Stimulated activated CD8-positive, alpha-beta memory T cell treated with anti-CD3 and anti-CD28 coated beads, Interleukin-15, amount 100 ng/mL, for 1 hour (primary cell): ENCODE results near the gene MANEA.
"Not testable (repeated sequence)": the region's sequence is repeated elsewhere in the genome, so short reads cannot be mapped to it uniquely, and the experiment has no call there.

ENCODE experiments used
- DNase-seq: peaks from one replicate; pipeline ENCODE4 v3.0.0-alpha.2; 2020; ENCODE audit warnings: low read depth

Gene MANEA

DNA sequence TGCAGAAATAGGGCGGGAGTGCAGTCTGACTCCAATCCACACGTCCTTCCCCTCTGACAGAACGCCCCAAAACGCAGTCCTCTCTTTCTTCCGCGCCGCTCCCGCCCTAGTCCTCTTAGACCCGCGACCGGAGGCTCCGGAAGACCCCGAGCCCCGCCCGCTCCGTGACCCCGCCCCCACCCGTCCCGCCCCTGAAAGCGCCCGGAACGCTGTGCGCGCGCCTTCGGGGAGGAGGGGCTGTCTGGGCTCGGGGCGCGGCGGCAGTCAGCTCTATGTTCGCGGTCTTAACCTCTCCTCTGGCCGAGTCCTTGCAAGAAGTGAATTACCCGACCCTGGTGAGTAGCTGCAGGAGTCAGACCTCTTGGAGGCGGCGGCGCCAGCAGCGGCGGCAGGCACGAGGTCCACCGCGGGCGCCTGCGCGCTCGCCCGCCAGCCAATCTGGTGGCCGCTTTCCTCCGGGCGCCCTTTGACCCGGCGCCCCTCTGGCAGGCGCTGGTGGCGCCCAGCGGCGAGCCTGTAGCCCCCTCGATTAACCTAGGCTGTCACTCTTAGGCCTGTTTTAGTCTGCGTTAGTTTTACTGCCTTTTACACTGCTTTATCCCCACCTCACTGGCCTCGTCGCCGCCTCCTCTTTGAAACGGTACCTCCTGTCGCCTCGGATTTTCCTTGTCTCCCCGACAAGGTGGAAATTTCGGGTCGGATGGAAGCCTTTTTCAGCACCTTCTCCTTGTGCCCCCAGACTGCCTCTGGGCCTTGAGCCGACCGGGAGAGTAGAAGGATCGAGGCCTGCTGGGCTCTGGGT, at the start of gene MANEA:
Gene MANEA, plus strand, starts transcription at position 232 of the 802 bp plus-strand sequence. CDS start 8,905 bp downstream, outside the sequence.
- peak; percentile 62 for DNase-seq

- no peak for DNase-seq
These were observed 47.6 kb upstream of the MANEA start for GRCh38 chr6:95529762-95530161.

DNA sequence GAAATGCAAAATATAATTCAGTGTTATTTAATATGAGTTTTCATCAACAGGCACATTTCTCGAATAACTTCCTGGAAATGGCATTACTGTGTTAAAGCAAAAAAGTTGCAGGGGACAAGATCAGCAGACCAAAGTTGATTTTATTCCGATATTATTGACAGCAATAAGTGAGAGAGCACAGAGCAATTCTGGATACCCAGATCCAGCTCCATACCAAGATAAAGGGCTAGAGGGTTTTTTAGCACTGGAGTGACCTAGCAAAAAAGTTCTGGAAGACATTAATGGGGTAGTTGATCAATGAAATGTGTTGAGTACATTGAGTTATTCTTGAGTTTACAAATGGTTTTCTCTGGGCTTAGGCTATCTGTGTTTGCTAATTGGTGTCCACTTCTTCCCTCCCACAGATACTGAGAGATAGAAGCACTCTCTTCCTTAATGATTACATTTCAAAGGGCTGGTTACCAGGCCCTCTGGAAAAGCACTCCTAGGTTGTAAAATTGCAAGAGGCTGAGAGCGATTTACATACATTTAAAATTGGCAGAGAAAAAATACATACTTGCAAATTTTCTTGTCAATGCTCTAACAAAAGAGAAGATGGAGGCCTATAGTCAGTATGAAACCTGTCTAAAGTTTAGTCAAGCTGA, 47.0 kb upstream of the MANEA start:
- no peak for DNase-seq

DNA sequence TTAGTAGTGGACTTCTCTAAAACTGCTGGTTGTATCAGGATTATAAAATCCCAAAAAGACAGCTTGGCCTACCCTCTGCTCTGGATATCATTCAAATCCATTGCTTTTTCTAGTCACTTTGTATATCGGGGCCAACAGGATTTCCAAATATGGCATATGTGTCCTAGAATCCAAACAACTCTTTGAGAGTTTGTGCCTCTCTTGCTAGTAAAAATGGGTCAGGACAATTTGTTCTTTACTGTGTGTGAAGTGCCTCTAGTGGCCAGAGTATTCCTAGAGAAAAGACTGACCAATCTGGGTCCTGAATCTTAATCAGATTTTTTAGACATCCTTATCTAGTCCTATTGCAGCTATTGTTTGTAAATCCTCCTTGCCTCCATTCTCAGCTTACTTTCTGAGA, 33.5 kb upstream of the MANEA start:
- no peak for DNase-seq

DNA sequence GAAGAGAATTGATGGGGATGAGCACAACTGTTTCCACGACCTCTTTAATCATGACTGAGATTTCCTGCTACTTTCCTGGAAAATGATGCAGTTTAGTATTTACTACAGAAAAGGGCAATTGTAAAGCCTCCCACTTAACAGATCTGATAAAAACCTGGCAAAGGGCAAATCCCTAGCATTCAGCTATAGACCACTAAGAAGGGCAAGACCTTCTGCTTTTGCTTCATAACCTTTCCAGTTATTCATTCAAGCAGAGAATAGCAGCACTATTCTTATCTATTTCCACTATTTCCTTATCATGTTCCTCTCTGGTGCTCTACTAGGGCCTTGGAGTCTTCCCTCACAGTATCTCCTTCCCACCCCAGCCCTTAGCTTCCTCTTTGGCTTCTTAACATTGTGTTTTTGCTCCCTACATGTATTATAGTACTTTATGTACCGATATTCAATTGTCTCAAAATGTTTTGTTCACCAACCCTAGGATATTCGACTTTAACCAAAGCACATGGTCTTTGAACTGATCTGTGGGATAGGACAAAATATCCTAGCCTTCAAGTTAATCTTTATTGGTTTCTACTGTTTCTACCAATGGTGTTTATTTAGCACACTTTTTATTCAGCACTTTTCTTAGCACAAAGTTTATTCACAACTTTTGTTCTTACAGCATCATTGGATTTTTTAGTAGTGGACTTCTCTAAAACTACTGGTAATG, 32.7 kb upstream of the MANEA start:
- no peak for DNase-seq

DNA sequence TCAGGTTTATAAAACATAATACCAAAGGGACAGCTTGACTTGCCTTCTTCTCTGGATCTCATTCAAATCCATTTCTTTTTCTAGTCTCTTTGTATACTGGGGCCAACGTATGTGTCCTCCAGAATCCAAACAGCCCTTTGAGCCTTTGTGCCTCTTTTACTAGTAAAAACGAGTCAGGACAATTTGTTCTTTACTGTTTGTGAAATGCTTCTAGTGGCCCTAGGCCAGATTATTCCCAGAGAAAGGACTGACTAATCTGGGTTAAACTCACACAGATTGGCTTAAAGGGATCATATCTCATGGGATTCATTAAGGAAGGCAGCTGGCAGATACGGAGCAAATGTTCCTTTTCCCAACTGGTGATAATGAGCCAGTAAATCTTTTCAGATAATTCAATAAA, 32.1 kb upstream of the MANEA start:
- DNase-seq = no peak

DNA sequence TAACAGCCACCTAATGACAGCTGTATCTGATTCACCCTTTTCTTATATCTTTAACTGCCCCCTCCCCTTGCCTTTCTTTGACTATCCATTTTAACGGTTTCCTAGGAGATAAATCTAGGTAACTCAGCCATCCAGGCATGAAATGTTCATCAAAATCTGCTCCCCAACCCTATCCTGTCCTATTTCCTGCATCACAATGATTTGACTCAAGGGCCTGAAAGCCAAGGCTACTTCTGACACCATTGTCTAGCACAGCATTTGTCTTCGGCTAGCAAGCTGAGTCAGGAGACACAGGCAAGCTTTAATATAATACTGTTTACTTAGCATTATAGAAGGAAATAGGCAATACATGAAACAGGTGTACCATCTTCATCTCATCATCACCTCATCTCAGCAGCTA, 31.6 kb upstream of the MANEA start:
- DNase-seq = no peak

GRCh38 chr6:95546148-95546547, 31.2 kb upstream of the MANEA start:
- no peak for DNase-seq

GRCh38 chr6:95547043-95547442, 30.3 kb upstream of the MANEA start:
- DNase-seq = no peak

DNA sequence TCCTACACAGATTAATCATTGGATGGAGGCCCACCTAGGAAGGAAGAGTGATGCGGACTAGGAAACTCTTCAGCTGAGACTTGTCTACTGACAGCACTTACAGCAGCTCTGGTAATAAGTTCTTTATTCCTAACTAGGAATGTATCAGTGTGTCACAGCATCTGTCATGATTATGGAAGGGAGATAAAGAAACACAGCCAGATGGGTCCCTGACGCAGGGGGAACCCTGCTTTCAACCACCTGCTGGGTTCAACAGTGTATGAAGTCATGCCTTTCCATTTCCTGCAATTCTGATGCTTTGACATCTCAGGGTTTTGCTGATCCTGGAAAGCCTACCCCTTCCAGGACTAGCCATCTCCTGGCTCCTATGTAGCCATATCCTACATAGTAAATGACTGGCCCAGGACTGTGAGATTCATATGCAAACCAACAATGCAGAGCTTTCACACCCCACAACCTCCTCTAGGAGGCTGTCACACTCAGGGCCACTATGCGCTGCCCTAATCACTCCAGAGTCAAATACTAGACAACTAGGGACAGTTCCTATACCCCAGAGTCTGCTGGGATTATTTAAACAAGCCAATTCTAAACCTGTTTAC, 29.0 kb upstream of the MANEA start:
- no peak for DNase-seq

GRCh38 chr6:95551678-95552324, 25.5 kb upstream of the MANEA start:
- DNase-seq = no peak

- DNase-seq = no peak
These were observed 23.5 kb upstream of the MANEA start for GRCh38 chr6:95553880-95554279.

DNA sequence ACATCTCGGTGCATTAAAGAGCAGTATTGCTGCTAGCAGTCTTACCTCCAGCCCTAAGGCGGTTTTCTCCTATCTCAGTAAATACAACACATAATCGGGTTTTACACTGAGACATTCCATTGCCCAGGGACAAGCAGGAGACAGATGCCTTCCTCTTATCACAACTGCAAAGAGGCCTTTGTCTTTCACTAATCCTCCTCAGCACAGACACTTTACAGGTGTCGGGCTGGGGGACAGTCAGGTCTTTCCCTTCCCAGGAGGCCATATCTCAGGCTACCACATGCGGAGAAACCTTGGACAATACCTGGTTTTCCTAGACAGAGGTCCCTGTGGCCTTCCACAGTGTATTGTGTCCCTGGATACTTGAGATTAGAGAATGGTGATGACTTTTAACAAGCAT, 16.4 kb upstream of the MANEA start:
- DNase-seq = not testable (repeated sequence)

- no peak for DNase-seq
These were observed 7.8 kb upstream of the MANEA start for GRCh38 chr6:95569560-95569959.

DNA sequence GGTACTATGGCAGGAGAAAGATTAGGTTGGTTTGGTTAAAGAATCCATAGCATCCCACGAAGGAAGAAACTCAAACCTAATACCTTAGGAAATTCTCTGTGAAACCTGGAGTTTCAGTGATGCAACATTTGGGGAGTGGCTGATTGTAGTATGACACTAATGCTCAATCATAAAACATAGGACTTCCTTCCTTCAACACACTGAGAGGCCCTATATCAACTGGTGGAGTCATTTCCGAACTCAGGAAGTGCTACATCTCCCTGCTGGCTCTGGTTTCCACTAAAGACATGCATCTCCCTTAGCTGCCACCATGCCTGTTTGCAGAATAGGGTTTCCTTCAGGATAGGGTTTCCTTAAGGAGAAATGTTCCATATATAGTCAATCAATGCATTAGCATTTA, 5.2 kb upstream of the MANEA start:
- no peak for DNase-seq

GRCh38 chr6:95574811-95575210, 2.5 kb upstream of the MANEA start:
- DNase-seq = no peak

DNA sequence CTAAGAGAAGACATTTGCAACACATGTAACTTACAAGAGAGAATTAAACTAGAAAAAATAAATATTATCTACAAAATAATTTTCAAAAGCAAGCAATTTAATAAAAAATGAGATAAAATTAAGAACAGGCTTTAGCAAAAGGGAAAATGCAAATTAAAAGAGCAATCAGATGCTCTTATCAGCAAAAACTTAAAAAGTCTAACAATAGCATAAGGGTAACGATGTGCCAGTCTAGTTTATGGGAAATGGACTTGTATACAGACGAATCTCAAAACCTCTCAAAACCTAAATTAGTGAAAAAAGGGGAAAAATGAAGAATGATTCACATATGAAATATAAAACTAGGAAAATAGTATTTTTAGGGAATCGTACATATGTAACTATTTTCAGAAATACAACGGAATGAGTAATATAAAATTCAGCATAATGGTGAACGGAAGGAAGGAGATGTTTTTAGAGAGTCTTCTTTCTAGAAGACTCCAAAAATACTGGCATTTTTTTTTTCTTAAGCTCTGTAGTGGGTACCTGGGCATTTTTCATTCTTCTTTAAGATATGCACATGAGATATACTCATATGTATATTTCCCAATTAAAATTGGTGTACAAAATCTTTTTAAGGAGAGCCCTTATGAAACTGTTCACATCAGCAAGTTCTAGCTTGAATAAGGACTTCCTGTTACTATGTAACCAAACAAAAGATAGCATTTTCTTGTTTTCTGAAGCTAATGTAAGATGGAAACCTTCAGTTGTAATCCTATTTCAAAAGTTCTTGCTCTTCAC, 927 bp upstream of the MANEA start:
- no peak for DNase-seq

GRCh38 chr6:95576998-95577303, 384 bp upstream of the MANEA start:
- no peak for DNase-seq

- DNase-seq = no peak
These were observed 723 bp downstream of the MANEA start for GRCh38 chr6:95578106-95578410.

DNA sequence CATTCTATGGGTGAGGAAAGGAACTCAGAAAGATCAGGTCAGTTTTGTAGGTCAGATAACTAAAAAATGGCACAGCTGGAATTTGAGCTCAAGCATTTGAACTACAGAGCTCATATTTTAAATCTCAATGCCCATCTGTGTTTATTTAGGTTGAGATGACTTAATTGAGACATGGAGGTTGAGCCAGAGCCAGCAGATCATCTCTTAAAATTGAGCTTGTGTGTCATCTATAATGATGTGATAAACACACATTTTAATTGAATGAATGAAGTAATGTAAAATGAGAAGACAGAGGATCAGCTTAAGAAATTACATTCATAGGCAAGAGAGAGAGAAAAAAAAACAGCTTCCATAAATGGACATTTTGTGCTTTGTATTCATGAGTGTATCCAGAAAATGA, 3.7 kb downstream of the MANEA start:
- no peak for DNase-seq

GRCh38 chr6:95584226-95584625, 6.9 kb downstream of the MANEA start:
- not testable (repeated sequence) for DNase-seq

DNA sequence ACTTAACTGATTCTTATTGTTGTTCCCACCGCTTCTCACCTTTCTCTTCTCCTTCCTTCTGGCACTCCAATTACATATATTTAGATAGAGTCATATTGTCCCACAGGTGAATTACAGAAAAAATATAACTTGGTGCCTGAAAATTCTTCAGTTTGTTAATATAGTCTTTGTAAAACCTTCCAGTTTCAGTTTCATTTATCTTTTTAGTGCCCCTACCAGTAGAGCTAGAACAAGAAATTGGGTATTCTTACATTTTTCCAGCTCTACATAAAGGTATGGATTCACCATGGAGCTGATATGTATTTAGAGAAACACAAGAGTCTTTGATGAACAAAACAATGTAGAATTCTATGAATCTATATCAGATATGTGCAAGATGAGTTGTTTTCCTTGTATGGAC, 10.7 kb downstream of the MANEA start:
- DNase-seq = no peak
